ENCODE data around the gene STAMBPL1.

DNA sequence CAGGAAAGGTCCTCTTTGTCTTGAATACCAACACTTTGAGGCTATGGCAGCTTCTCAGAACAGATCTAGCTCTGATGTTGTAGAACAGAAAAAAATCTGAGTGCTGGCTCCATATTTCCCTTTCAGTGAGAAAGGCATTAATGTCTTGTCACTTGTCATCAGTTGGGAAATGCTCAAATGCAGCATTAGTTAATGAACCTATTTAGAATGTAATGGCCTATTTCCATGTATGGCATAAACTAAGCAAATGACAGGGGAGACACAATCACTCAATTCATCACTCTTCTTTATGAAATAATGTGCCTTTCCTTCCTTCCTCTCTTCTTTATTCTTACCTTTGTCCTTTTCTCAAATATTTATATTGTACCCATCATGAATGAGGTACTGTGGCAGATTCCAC lies 5.0 kb upstream of the STAMBPL1 start:
- TF ChIP-seq, protein P1, sequence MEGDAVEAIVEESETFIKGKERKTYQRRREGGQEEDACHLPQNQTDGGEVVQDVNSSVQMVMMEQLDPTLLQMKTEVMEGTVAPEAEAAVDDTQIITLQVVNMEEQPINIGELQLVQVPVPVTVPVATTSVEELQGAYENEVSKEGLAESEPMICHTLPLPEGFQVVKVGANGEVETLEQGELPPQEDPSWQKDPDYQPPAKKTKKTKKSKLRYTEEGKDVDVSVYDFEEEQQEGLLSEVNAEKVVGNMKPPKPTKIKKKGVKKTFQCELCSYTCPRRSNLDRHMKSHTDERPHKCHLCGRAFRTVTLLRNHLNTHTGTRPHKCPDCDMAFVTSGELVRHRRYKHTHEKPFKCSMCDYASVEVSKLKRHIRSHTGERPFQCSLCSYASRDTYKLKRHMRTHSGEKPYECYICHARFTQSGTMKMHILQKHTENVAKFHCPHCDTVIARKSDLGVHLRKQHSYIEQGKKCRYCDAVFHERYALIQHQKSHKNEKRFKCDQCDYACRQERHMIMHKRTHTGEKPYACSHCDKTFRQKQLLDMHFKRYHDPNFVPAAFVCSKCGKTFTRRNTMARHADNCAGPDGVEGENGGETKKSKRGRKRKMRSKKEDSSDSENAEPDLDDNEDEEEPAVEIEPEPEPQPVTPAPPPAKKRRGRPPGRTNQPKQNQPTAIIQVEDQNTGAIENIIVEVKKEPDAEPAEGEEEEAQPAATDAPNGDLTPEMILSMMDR (IDR thresholded peaks at IDR 0.05; ENCODE audit: low read depth, low read length), result no peak
- no peak for TF ChIP-seq EZH2phosphoT487 (IDR thresholded peaks at IDR 0.05; ENCODE audit: low read depth)

Data from OCI-LY3 (cell line).